Epithelial cell of esophagus (primary cell): ENCODE measurements around the gene PPM1L.
"Not testable (repeated sequence)": the region's sequence is repeated elsewhere in the genome, so short reads cannot be mapped to it uniquely, and the experiment has no call there.

Experiments
- DNase-seq: peaks from one replicate; pipeline ENCODE4 v3.0.0; 2010; ENCODE audit warnings: low read depth
- H3K4me3 ChIP-seq: 2 replicates; pipeline ENCODE4 v1.5.1; 2011; ENCODE audit warnings: mild to moderate bottlenecking, low read length, control low read depth
- CTCF ChIP-seq: IDR thresholded peaks from 2 replicates; pipeline ENCODE4 v1.5.1; 2011; ENCODE audit warnings: low read depth, mild to moderate bottlenecking, low read length, control low read depth, inconsistent platforms; ENCODE audit not compliant: insufficient read depth; ENCODE audit errors: missing control alignments

The PPM1L gene

GRCh38 chr3:161020256-161020655, 264.2 kb downstream of the PPM1L start:
- H3K4me3 ChIP-seq, result no peak overlapping the region
- no peak for DNase-seq
- TF ChIP-seq CTCF, result no peak

- no peak overlapping the region for H3K4me3 ChIP-seq
- TF ChIP-seq CTCF, result no peak
- no peak for DNase-seq
Measured at GRCh38 chr3:161025911-161026310, 269.9 kb downstream of the PPM1L start.

GRCh38 chr3:161026612-161027510, 270.8 kb downstream of the PPM1L start:
- no peak for TF ChIP-seq CTCF

GRCh38 chr3:161028555-161029153, 272.6 kb downstream of the PPM1L start:
- no peak for TF ChIP-seq CTCF
- no peak overlapping the region for H3K4me3 ChIP-seq
- DNase-seq, result no peak

More at GRCh38 chr3:161026612-161027510, 270.8 kb downstream of the PPM1L start:
- peak; percentile 38 for DNase-seq
- no peak overlapping the region for H3K4me3 ChIP-seq

GRCh38 chr3:161031134-161031533, 275.1 kb downstream of the PPM1L start:
- peak; percentile 41 for DNase-seq
- H3K4me3 ChIP-seq, result no peak overlapping the region
- no peak for TF ChIP-seq CTCF

- not testable (repeated sequence) for H3K4me3 ChIP-seq, DNase-seq
Measured at GRCh38 chr3:161034913-161035550, 279.0 kb downstream of the PPM1L start.

- no peak overlapping the region for H3K4me3 ChIP-seq
- TF ChIP-seq CTCF, result no peak
- no peak for DNase-seq
Measured at GRCh38 chr3:161035711-161036110, 279.7 kb downstream of the PPM1L start.
